GM12874 (cell line): ENCODE data around the gene DHRS7C.

ENCODE experiments used
- CTCF ChIP-seq: IDR thresholded peaks from 2 replicates; pipeline ENCODE4 v1.5.1; 2011; ENCODE audit warnings: low read depth, mild to moderate bottlenecking, control low read depth, low read length, moderate library complexity; ENCODE audit not compliant: insufficient read depth

The DHRS7C gene

GRCh38 chr17:9790889-9791876 lies at the start of gene DHRS7C:
Gene DHRS7C (minus strand): TSS chr17:9791592. CDS start chr17:9791284, 308 bp downstream.
- no peak for TF ChIP-seq CTCF

DNA sequence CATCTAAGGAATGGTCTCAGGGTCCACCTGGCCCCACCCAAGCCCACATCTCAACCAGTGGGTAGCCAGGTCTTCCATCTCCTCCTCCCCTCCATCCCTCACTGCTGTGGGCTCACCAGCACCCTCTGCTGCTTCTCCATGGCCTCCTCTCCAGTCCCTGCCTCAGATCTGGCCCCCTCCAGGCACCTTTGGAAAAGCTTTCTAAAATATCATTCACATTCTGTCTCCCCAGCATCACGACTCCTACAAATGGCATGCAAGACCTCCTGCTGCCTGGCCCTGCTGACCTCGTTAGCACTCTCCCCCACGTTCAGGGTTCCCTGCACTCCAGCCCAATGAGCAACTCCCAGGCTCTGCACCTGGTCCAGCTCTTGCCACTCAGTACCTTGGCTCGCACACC lies 48.0 kb upstream of the DHRS7C start:
- TF ChIP-seq CTCF: 0 out of 2 replicates have a peak, but pooled peaks have one; percentile 3

DNA sequence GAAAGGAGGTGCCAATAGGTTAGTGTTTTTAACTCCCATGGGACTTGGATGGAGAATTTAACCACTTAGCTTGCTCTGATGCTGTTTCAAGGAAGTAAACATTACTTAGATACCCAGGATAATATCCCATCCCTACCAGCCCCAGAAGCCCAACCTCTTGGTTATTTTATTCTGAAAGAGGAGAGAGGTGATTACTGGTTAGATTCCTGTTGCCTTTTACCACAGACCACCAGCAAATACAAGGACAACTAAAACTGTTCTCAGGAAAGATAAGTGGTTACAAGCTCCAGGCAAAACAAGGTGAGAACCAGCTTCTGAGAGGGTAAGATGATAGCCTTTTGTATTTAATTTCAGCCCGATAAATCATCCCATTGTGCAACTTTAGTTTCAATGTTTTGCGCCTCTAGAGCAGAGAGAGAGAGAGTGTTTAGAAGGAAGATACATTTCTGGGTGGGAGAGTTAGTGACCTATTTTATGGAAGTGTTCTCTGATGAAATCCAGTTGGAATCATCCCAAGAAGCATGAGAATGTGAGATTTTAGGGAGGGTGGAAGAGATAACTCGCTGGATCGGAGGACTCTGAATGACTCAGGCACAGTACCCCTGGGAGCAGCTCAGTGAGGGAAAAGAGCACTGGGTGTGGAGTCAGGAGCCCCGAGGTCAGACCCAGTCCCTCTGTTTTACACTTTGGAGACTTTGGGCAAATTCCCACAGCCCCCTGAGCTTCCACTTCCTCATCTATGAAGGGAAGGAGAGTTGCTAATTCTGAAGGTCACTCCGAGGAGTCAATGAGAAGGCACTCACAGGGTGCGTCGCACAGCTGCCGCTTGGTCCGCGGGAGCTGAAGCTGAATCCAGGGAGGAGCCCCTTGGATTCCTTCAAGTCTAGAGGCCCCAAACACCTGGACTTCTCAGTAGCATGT lies 46.4 kb upstream of the DHRS7C start:
- no peak for TF ChIP-seq CTCF

DNA sequence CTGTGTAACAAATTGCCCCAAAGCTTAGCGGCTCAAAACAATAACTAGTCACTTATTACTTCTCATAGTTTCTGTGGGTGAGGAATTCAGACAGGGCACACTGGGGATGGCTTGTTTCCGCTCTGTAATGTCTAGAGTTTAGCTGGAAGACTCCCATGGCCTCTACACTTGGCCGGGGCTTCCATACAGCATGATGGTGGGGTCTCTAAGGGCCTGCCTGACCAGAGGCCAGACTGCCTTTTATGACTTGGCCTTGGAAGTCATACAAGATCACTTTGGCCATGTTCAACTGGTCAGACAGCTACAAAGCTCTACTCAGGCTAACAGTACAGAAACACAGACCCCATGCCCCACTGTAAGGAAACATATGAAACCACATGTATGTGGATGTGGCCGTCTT lies 42.5 kb upstream of the DHRS7C start:
- no peak for TF ChIP-seq CTCF

DNA sequence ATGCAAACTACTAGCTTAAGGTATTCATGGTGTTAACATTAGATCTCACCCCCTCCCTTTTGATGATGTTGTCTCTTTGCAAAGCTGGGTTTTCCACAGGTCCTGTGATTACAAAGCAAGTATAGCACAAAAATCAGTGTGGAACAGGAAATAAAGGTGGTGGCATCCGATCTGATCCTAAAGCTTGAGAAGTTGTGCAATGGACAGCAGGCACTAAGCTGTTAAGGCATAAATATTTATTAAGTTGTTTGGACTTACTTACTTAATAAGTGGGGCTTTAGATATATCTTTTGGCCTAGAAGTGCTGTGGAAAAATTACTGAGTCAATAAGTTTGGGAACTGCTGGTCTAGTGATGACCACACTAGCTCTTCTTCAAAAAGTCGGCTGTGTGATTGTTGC lies 39.3 kb upstream of the DHRS7C start:
- TF ChIP-seq CTCF: no peak

- no peak for TF ChIP-seq CTCF
Observed at GRCh38 chr17:9829343-9829742, 38.0 kb upstream of the DHRS7C start.
